ENCODE results near the gene CUEDC1. TPM values are rescaled to one million over a fixed set of nuclear protein-coding genes. Genes with fewer than 3 reads are reported as not detected.

Gene CUEDC1
- total and polyA plus RNA-seq, 2 of the 13 experiments (the other 11 are each of a cell fraction or from before 2014, with no cell fraction given), result 7.4 to 12.9 TPM

- no peak; the same call in 1 of the 2 replicates for TF ChIP-seq ZNF687 (CRISPR knock-in tag; IDR thresholded peaks at IDR 0.05)
- 0 out of 2 replicates have a peak, but pooled peaks have one; percentile 42 for TF ChIP-seq CCDC6 (CRISPR knock-in tag; IDR thresholded peaks at IDR 0.05)
- no peak for TF ChIP-seq ZNF891 (CRISPR knock-in tag; IDR thresholded peaks at IDR 0.05)
- TF ChIP-seq PREB (CRISPR knock-in tag; IDR thresholded peaks at IDR 0.05), result no peak
- TF ChIP-seq MTF2 (CRISPR knock-in tag; IDR thresholded peaks at IDR 0.05; ENCODE audit: borderline replicate concordance), result no peak
- TF ChIP-seq ZFP90 (CRISPR knock-in tag; IDR thresholded peaks at IDR 0.05; ENCODE audit: borderline replicate concordance), result no peak
- TF ChIP-seq MATR3 (CRISPR knock-in tag; IDR thresholded peaks at IDR 0.05), result no peak
- TF ChIP-seq AGO2 (optimal IDR thresholded peaks at IDR 0.05; ENCODE audit: low read depth, low read length), result no peak
- TF ChIP-seq DPF2 (CRISPR knock-in tag; IDR thresholded peaks at IDR 0.05; ENCODE audit: borderline replicate concordance, low read depth), result no peak
- TF ChIP-seq HOXA3 (CRISPR knock-in tag; IDR thresholded peaks at IDR 0.05), result peak; percentile 97
- peak; percentile 64; the same call in 1 of the 2 replicates for TF ChIP-seq PITX1 (CRISPR knock-in tag; IDR thresholded peaks at IDR 0.05)
- TF ChIP-seq KDM6A (CRISPR knock-in tag; IDR thresholded peaks at IDR 0.05; ENCODE audit: low read depth), result 0 out of 2 replicates have a peak, but pooled peaks have one; percentile 39
- TF ChIP-seq NBN (conservative IDR thresholded peaks at IDR 0.05), result no peak
- peak; percentile 60; the same call in 1 of the 2 replicates for TF ChIP-seq NR2F2 (IDR thresholded peaks at IDR 0.05; ENCODE audit: borderline replicate concordance, low read depth)
- TF ChIP-seq KLF12 (CRISPR knock-in tag; IDR thresholded peaks at IDR 0.05; ENCODE audit: borderline replicate concordance), result no peak
- no peak for TF ChIP-seq EZH2 (conservative IDR thresholded peaks at IDR 0.05; ENCODE audit: low read depth, low read length)
- no peak for TF ChIP-seq JUN (CRISPR knock-in tag; IDR thresholded peaks at IDR 0.05)
- no peak for TF ChIP-seq KLF9 (CRISPR knock-in tag; IDR thresholded peaks at IDR 0.05; ENCODE audit: low read depth)
- no peak for TF ChIP-seq ZNF383 (CRISPR knock-in tag; IDR thresholded peaks at IDR 0.05; ENCODE audit: borderline replicate concordance)
- peak; percentile 79 for TF ChIP-seq THAP11 (CRISPR knock-in tag; IDR thresholded peaks at IDR 0.05)
- no peak for TF ChIP-seq U2AF1 (optimal IDR thresholded peaks at IDR 0.05; ENCODE audit: low read depth, low read length)
Measured at GRCh38 chr17:57938061-57938502, 17.1 kb downstream of the CUEDC1 start (continued).

Measured in HepG2 (cell line).